Body of pancreas (tissue), 4 donors: Measurements from ENCODE around the gene KMT2C.
"Not testable (repeated sequence)": the region's sequence is repeated elsewhere in the genome, so short reads cannot be mapped to it uniquely, and the experiment has no call there.

Experiments
- CTCF ChIP-seq, 7 experiments: fragments of 450-650 bp in 4 of 7; fragments of 200-600 bp in 3 of 7; sonication (generic) in 3 of 7; IDR thresholded peaks; one replicate each; pipeline ENCODE4 v1.5.1; 2016 to 2019; ENCODE audit warnings: antibody characterized with exemption in 7 of 7
- POLR2A ChIP-seq, 3 donors: fragments of 450-650 bp; IDR thresholded peaks; one replicate each; pipeline ENCODE4 v1.6.1; 2016; ENCODE audit warnings: antibody characterized with exemption in 3 of 3, mild to moderate bottlenecking in 2 of 3

- TF ChIP-seq CTCF, POLR2A (IDR thresholded peaks at IDR 0.05): not testable (repeated sequence)
Measured at GRCh38 chr7:152234421-152234820, 201.4 kb downstream of the KMT2C start.
